Left ventricle myocardium inferior (tissue), 1 donor: Measurements from ENCODE around the gene LRMDA. TPM values are rescaled to one million over a fixed set of nuclear protein-coding genes. Genes with fewer than 3 reads are reported as not detected.

Experiments used
- DNase-seq: peaks from one replicate; pipeline ENCODE4 v3.0.0-alpha.2; 2020
- H3K27ac ChIP-seq: fragments of 200-600 bp; replicated peaks from 2 replicates; pipeline ENCODE4 v1.8.0; 2021
- H3K27me3 ChIP-seq: fragments of 200-600 bp; 2 replicates; pipeline ENCODE4 v1.8.0; 2021; ENCODE audit warnings: low read depth
- H3K36me3 ChIP-seq: fragments of 200-600 bp; 2 replicates; pipeline ENCODE4 v1.8.0; 2021
- H3K4me1 ChIP-seq: fragments of 200-600 bp; 2 replicates; pipeline ENCODE4 v1.8.0; 2021
- H3K4me3 ChIP-seq: fragments of 200-600 bp; 2 replicates; pipeline ENCODE4 v1.8.0; 2021; ENCODE audit warnings: mild to moderate bottlenecking, moderate library complexity
- H3K9me3 ChIP-seq: fragments of 200-600 bp; replicated peaks from 2 replicates; pipeline ENCODE4 v1.8.0; 2021
- intact Hi-C: fragments of 100-400 bp; cut with micrococcal nuclease; formaldehyde crosslinking; loops from one replicate; pipeline ENCODE4 v1.11.0; 2022
- total RNA-seq: library from RNA; stranded (reverse); fragmentation: NEBNext Ultra II Directional; extraction: Animal tissue kit (Norgen Biotek cat#: 25700); gene quantifications from one replicate; pipeline ENCODE4 v1.2.1, GENCODE V29; 2021
- TF ChIP-seq, protein P1 (sequence below): fragments of 200-600 bp; IDR thresholded peaks from 2 replicates; pipeline ENCODE4 v1.8.0; 2021; ENCODE audit warnings: antibody characterized with exemption, mild to moderate bottlenecking, borderline replicate concordance
- donor health status: DM: no; HTN: yes; CAD: no; lungs with severe emphysema.

The LRMDA gene
- total RNA-seq, 1 donor from 2014 or later = 18.7 TPM

- intact Hi-C loops = no loop called here
- no peak overlapping the region for H3K4me3 ChIP-seq
- no peaks in the 10 kb centered on the region for H3K27me3 ChIP-seq
- H3K27ac ChIP-seq = peak overlapping the region; percentile 27
- TF ChIP-seq, protein P1, sequence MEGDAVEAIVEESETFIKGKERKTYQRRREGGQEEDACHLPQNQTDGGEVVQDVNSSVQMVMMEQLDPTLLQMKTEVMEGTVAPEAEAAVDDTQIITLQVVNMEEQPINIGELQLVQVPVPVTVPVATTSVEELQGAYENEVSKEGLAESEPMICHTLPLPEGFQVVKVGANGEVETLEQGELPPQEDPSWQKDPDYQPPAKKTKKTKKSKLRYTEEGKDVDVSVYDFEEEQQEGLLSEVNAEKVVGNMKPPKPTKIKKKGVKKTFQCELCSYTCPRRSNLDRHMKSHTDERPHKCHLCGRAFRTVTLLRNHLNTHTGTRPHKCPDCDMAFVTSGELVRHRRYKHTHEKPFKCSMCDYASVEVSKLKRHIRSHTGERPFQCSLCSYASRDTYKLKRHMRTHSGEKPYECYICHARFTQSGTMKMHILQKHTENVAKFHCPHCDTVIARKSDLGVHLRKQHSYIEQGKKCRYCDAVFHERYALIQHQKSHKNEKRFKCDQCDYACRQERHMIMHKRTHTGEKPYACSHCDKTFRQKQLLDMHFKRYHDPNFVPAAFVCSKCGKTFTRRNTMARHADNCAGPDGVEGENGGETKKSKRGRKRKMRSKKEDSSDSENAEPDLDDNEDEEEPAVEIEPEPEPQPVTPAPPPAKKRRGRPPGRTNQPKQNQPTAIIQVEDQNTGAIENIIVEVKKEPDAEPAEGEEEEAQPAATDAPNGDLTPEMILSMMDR = no peak
- no peak for DNase-seq
- no peaks in the 10 kb centered on the region for H3K36me3 ChIP-seq
- H3K9me3 ChIP-seq = no peaks in the 10 kb centered on the region
- peaks cover 42% of the 10 kb centered on the region for H3K4me1 ChIP-seq
These were observed 180.6 kb downstream of the LRMDA start for GRCh38 chr10:75611993-75612372.

- Histone ChIP-seq H3K9me3 (no peaks in the 10 kb centered on the region), H3K4me3 (no peak overlapping the region), H3K4me1 (peaks cover 35% of the 10 kb centered on the region), H3K27me3 (no peaks in the 10 kb centered on the region), H3K27ac (peak overlapping the region; percentile 10), H3K36me3 (no peaks in the 10 kb centered on the region)
- intact Hi-C loops = no loop called here
- TF ChIP-seq, protein P1 = no peak
- DNase-seq = no peak
These were observed 181.7 kb downstream of the LRMDA start for GRCh38 chr10:75612904-75613684.

DNA sequence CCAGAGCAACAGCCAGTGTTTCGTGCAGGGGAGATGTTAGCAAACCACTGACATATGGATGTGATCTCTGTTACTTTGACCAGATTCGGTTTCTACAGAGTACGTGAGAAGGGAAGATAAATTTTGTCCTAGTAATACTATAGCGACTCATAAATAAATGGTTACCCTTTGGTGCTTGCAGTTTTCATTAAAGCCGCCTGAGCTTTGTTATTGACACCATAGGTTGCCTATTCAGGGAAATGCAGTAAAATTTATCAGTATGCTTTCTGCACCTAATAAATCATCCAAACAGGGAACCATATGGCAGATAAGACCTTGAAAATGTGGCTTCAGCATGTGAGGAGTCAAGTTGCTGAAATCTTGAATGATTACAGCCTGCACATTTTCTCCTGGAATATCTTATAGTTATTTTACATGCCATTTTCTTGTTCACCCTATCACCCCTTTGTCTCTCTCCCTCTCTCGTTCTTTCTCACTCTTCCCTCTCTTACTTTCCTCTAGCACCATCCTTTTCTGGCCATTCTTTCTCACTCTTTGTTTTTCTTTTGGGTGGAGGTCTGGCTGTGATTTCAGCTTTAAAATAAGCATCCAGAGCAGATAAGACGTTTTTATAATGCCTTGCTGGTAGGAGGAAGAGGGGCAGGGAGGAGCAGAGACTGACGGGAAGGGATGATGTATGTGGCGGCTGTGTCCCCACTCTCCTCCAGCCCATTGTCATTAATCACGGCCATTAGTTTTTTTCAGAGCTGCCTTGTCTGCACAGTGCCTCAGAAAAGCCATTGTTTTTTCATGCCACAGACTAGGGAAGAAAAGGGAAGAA, 182.5 kb downstream of the LRMDA start:
- intact Hi-C loops = no loop called here
- Histone ChIP-seq H3K4me1 (peaks cover 34% of the 10 kb centered on the region), H3K36me3 (no peaks in the 10 kb centered on the region), H3K4me3 (no peak overlapping the region), H3K9me3 (no peaks in the 10 kb centered on the region), H3K27me3 (no peaks in the 10 kb centered on the region), H3K27ac (peak overlapping the region; percentile 10)
- DNase-seq = no peak
- TF ChIP-seq, protein P1 = no peak

DNA sequence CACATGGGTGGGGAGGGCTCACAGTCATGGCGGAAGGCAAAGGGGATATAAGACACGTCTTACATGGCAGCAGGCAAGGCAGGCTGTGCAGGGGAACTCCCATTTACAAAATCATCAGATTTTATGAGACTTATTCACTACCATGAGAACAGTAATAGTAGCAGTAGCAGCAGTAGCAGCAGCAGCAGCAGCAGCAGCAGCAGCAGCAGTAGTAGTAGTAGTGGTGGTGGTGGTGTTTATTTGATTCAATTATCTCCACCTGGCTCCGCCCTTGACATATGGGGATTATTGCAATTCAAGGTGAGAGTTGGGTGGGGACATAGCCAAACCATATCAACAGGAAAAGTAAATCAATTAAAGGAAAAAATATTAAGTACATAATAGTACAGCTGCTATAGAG, 184.7 kb downstream of the LRMDA start:
- Histone ChIP-seq H3K4me3 (no peak overlapping the region), H3K36me3 (no peaks in the 10 kb centered on the region), H3K4me1 (peaks cover 34% of the 10 kb centered on the region), H3K9me3 (no peaks in the 10 kb centered on the region), H3K27ac (no peak overlapping the region), H3K27me3 (no peaks in the 10 kb centered on the region)
- TF ChIP-seq, protein P1 = no peak
- intact Hi-C loops = no loop called here
- DNase-seq = no peak

GRCh38 chr10:75616874-75617478, 185.6 kb downstream of the LRMDA start:
- no peak for DNase-seq
- Histone ChIP-seq H3K36me3 (no peaks in the 10 kb centered on the region), H3K9me3 (no peaks in the 10 kb centered on the region), H3K27ac (no peak overlapping the region), H3K4me3 (no peak overlapping the region), H3K4me1 (peaks cover 32% of the 10 kb centered on the region), H3K27me3 (no peaks in the 10 kb centered on the region)
- TF ChIP-seq, protein P1 = no peak
- intact Hi-C loops = no loop called here
